ENCODE data around the gene SLC35B3.
"Not testable (repeated sequence)": the region's sequence is repeated elsewhere in the genome, so short reads cannot be mapped to it uniquely, and the experiment has no call there.

DNA sequence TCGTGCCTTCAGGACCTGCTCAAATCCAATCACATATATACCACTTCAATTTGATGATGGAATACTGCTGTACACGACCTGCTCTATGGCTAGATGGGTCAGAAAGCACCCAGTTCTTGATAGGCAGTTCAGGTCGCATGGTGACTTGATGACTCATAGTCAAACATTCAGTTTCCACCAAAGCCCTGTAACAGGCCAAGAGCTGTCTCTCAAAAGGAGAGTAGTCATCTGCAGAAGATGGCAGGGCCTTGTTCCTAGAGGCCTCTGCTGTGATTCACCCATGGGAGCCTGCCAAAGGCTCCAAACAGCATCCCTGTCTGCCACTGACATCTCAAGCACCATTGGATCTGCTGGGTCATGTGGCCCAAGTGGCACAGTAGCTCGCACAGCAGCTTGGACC lies 29.4 kb downstream of the SLC35B3 start:
- TF ChIP-seq EZH2 (IDR thresholded peaks at IDR 0.05; ENCODE audit: insufficient read depth, poor library complexity, severe bottlenecking); EZH2phosphoT487 (IDR thresholded peaks at IDR 0.05; ENCODE audit: insufficient read depth, low read depth): not testable (repeated sequence)

Measured in GM23248 (cell line).